ENCODE results near the gene ADK.
A peak's percentile ranks its signal among the peaks of the same experiment; 100 is the strongest.
"Not testable (repeated sequence)": the region's sequence is repeated elsewhere in the genome, so short reads cannot be mapped to it uniquely, and the experiment has no call there.

ADK gene

GRCh38 chr10:74557098-74557497 lies 406.1 kb downstream of the ADK start:
- no peak for DNase-seq (ENCODE audit: low read depth)

DNA sequence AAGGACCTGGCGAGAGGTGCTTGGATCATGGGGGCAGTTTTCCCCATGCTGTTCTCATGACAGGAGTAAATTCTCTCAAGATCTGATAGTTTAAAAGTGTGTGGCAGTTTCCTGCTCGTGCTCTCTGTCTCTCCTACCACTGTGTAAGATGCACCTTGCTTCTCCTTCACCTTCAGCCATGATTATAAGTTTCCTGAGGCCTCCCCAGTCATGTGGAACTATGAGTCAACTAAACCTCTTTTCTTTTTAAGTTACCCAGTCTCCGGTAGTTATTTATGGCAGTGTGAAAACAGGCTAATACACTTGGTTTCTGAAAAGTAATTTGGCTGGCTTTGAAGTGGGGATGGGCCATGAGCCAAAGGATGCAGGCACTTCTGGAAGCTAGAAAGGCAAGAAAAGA lies 407.4 kb downstream of the ADK start:
- DNase-seq (ENCODE audit: low read depth) = no peak

- no peak for DNase-seq (ENCODE audit: low read depth)
These were observed 407.9 kb downstream of the ADK start for GRCh38 chr10:74558897-74559296.

- DNase-seq (ENCODE audit: low read depth) = not testable (repeated sequence)
These were observed 417.9 kb downstream of the ADK start for GRCh38 chr10:74568896-74569295.

- not testable (repeated sequence) for DNase-seq (ENCODE audit: low read depth)
These were observed 422.5 kb downstream of the ADK start for GRCh38 chr10:74573497-74573896.

DNA sequence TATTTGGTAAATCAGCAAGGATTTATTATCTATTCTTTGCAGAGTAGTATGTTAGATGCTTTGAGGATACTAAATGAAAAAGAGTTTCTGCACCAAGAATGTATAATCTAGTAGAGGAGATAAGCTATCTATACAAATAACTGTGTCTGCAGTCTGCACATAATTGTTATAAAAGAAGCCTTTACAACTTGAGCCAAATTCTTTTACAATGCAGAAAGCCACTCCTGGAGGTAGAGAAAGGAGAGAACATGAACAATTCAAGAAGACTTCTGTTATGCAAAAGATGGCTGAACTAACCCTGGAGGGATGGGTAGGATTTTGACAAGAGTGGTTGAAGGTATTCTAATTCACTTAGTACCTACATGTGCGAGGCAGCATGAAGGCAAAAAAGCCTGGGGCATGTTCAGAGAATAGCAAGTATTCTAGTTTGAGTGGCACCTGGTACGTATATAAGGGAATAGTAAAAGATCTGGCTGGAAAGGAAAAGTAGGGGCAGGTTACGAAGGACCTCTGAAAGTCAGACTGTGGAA lies 424.2 kb downstream of the ADK start:
- DNase-seq (ENCODE audit: low read depth) = no peak

DNA sequence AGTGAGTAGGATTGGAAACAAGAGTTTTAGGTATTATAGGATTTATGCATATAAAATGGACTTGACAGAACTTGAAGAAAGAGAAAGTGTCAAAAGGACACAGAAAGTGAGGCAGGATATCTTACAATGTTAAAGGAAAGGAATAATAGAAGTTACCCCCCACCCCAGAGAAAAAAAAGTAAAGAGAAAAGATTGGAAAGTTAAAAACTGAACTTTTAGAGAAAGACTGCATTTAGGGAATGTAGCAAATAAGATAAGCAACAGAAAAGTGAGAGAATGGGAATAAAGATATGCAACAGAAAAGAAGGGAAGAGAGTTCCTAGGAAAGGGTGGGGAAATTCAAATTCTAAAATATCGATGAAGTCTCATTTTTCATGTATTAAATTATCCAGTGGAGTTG lies 424.9 kb downstream of the ADK start:
- no peak for DNase-seq (ENCODE audit: low read depth)

DNA sequence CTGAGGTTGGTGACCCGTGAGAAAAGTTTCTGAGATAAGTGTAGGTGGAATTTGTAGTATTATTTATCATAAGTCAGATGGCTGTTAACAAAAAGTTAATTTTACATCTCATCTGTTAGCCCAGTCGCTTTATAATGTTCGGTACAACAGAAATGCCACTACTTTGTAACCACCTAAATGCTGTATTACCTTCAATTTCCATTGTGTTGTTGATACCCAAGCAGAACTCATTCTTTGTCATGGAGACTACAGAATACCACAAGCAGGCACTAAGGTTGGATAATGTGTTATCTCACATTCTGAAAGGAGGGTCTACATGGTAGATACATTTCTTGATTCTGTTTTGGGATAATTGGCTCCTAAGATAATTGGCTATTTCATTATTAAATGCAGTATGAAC lies 425.6 kb downstream of the ADK start:
- DNase-seq (ENCODE audit: low read depth) = no peak

DNA sequence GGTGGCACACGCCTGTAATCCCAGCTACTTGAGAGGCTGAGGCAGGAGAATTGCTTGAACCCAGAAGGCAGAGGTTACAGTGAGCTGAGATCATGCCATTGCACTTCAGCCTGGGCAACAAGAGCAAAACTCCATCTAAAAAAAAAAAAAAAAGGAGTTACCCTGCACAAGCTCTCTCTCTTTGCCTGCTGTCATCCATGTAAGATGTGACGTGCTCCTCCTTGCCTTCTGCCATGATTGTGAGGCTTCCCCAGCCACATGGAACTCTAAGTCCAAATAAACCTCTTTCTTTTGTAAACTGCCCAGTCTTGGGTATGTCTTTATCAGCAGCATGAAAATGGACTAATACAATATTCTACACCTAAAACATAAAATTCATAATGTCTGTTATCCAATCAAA lies 429.4 kb downstream of the ADK start:
- DNase-seq (ENCODE audit: low read depth) = not testable (repeated sequence)

GRCh38 chr10:74582566-74582965 lies 431.5 kb downstream of the ADK start:
- no peak for DNase-seq (ENCODE audit: low read depth)

- DNase-seq (ENCODE audit: low read depth) = no peak
These were observed 434.4 kb downstream of the ADK start for GRCh38 chr10:74585231-74586087.

GRCh38 chr10:74586088-74586585 lies 435.1 kb downstream of the ADK start:
- DNase-seq (ENCODE audit: low read depth) = no peak

DNA sequence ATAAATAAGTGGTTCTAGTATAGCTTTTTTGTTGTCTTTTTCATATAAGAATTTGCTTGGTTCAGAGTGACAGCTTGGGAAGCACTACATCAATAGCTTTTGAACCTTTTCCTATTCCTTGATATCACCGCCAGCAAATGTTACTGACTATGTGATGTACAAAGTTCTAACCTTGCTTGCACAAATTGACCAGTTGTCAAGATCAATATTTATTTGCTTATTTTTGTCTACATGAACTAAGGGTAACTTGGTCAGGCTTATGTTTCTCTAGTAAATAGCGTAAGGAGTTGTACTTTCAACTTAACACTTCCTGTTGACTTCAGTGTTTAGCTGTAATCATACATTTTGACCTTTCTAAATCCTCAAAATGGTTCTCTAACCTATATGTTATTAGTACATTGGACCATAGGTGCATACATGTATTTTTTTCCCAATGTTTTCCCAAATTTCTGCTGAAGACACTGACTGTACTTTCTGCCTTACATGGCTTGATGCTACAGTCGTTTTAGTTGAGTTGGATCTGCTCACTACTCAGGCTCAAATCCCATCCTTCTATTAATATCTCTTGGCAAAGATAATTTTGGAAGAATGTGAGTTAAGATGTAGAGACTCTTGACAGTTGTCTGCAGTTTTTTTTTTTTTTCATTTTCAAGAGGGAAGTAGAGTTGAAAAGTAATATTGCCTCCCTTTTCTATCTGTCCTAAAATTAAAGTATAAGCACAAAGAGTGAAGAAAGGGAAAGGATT lies 436.3 kb downstream of the ADK start:
- DNase-seq (ENCODE audit: low read depth) = no peak

- peak; percentile 79 for DNase-seq (ENCODE audit: low read depth)
These were observed 438.2 kb downstream of the ADK start for GRCh38 chr10:74589226-74589673.

GRCh38 chr10:74589851-74590250 lies 438.8 kb downstream of the ADK start:
- no peak for DNase-seq (ENCODE audit: low read depth)

DNA sequence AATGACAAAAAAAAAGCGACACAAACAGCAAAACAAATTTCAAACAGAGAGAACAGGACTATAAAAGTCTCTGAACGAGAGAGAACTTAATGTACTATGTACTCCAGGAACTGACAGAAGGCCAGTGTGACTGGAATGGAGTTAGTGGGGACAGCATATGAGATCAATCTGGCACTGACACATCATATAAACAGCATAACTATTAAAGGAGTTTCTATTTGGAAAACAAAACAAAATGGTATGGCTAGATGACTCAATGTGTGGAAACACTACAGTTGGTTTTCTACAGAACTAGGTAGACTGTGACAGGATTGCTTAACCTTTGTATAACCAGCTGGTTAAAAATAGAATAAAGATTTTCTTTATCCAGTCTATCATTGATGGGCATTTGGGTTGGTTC lies 442.4 kb downstream of the ADK start:
- no peak for DNase-seq (ENCODE audit: low read depth)

GRCh38 chr10:74596713-74597112 lies 445.7 kb downstream of the ADK start:
- DNase-seq (ENCODE audit: low read depth) = no peak

DNA sequence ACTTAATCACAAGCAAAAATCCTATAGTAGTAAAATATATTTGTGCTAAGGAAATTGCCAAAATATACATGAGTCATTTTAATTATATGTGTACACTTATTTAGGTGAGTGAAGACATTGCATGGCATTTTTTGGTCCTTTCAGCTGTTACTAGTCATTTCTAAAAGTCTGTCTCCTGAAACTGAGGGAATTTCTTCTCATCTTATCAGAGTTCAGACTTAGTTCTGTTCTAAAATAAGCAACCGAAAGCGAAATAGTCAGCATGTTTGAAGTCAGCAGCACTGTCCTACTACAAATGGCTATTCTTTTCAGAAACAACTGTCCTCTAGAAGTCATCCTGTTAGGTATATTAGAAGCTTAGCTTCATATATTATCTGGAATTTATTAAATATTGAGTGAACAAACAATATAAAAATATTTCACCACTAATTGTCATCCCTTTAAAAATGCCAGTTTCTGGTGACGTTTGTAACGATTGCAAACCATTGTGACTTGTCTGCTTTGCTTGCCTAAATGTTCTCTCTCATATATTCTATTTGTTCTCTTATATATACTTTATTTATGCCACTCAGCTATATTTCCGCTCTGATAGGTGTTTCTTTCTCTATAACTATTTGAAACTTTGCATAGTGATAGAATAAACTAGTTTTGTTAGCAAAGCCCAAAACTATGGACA lies 448.0 kb downstream of the ADK start:
- no peak for DNase-seq (ENCODE audit: low read depth)

DNA sequence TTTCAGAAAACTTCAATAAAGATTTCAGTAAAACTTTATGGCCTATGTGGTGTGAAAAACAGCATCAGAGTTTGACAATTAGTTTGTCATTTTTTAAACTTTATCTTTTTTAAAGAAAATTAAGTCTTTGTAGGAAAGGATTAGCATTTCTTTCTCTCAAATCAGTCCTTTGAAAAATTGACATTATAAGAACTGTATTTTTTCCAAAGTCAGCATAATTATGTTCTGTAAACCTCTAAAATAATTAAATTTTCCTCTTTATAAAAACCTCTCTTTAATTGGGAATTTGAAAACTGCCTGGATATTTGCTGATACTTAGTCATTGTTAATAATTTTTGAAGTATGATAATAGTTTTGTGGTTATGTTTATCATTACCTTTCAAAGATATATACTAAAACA lies 448.7 kb downstream of the ADK start:
- no peak for DNase-seq (ENCODE audit: low read depth)

DNA sequence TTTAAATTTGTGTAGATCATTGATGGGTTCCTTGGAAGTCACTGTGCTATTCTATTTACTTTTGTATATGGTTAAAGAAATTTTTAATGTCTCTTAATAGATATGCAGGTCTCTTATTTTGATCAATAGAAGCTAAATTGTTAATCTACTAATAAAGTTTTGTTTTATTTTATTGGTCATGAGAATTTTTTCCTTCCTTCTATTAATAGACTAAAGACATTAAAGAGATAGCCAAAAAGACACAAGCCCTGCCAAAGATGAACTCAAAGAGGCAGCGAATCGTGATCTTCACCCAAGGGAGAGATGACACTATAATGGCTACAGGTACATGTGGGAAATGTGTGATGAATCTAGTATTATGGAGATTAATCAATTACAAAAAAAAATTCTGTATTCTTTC lies 449.1 kb downstream of the ADK start:
- no peak for DNase-seq (ENCODE audit: low read depth)

DNA sequence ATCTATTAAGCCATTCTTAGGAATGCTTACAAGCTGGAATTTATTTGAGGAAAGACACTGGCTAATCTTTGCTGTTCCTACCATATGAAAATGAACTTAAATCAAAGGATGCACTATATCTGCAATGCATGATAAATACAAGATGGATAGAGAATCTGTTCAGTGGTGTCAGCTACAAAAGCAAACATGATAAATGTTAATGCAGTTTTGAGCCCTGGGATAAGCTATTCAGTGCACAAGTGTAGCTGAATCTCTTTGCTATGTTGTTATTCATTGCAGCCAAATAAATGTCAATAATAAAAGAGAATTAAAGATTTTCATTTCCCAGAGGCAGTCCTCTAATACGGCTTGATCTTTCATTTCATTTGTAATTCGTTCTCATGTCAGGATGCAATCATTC lies 451.6 kb downstream of the ADK start:
- no peak for DNase-seq (ENCODE audit: low read depth)

DNA sequence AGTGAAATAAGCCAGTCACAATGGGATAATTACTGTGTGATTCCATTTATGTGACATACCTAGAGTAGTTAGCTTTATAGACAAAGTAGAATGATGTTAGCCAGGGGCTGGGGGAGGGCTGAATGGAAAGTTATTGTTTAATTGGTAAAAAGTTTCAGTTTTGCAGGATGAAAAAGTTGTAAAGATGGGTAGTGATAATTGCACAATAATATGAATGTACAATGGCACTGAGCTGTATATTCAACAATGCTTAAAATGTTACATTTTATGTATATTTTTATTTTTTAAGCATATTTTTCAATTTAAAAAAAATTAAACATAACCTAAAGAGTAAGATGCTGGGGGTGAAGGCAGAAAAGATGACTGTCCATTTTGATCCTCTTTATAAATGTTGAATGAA lies 459.3 kb downstream of the ADK start:
- no peak for DNase-seq (ENCODE audit: low read depth)
